MV-4-11 (cell line): ENCODE results near the gene NPLOC4.

Experiments used
- DNase-seq: peaks from one replicate; lab custom pipeline; 2025; lab: John Stamatoyannopoulos, UW

Gene NPLOC4

DNA sequence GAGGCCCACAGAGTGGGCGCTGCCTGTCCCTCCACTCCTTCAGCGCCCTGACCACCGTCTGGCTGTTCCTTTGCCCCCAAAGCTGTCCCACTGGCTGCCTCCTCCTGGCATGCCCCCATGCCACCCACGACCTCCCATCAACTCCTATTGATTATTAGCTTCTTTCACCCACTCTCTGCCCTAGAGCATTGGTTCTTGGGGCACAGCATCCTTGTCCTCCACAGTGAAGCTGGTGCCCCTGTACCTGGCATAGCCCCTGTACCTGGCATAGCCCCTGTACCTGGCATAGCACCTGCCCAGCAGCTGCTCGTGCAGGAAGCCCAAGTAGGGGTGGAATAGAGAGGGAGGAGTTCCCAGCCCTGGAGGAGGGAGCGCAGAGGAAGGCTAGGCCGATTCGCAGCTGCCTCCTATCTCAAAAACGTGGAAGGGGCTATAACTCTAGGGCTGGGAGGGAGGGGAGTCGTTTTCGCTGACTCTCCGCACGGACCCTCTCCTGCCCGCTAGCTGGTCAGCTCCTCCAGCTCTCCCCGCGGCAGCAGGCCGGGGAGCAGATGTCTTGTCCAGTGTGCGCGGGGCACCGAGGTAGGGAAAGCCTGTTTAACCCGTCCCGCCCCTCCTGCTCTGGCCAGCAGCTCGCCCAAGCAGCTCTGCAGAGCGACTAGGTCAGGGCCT, 118.7 kb downstream of the NPLOC4 start:
- DNase-seq = no peak

GRCh38 chr17:81517339-81518112, 119.4 kb downstream of the NPLOC4 start:
- DNase-seq = peak; percentile 81

- no peak for DNase-seq
Measured at GRCh38 chr17:81517009-81517338, 119.9 kb downstream of the NPLOC4 start.

GRCh38 chr17:81516439-81516838, 120.5 kb downstream of the NPLOC4 start:
- no peak for DNase-seq

DNA sequence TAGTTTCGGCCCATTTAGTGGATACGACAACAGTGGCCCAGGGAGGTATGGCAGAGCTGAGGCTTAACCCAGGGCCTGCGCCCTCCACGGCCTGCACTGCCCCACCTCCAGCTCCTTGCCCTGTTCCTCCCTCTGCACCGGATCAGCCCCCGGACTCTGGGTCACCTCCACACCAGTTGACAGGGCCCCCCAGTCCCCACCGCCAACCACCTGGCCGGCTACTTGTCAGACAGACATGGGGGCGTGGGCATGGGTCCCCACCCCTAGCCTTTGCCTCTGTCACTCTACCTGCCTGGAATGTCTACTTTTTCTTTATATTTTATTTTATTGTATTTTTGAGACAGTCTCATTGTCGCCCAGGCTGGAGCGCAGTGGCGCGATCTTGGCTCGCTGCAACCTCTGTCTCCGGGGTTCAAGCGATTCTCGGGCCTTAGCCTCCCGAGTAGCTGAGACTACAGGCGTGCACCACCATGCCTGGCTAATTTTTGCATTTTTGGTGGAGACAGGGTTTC, 121.3 kb downstream of the NPLOC4 start:
- no peak for DNase-seq

DNA sequence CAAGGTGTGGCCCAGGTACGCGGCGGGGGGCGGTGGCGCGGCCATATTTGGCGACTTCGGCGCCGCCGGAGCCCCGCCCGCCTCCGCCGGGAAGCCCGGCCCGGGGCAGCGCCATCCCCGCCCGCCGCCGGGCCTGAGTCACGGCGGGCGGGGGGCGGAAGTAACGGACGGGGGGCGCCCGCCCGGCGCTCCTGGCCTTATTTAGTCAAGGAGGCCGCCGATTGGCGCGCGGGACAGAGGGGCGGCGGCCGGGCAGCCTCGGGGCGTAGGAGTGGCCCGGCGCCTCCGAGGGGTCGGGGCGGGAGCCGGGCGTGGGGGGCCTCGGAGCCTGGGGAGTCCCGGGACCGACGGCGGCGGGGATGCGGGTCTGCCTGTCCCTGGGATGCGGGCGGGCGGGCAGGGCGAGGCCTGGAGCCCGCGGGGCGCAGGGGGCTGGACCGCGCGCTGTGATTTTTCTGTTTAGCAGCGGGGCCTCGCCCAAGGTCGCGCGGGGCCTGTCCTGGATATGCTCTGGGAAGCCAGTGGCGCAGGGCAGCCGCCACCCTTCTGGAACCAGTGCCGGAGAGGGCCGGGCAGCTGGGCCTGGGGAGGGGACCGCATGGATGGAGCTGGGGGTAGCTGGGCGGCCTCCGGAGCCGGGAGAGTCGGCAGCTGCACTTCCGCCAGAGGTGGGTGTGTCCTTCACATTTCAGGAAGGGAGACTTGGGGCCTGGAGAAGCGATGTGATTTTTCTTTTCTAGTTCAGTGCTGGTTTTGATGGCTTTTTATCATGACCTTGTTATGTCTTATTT, 122.0 kb downstream of the NPLOC4 start:
- peak; percentile 68 for DNase-seq

DNA sequence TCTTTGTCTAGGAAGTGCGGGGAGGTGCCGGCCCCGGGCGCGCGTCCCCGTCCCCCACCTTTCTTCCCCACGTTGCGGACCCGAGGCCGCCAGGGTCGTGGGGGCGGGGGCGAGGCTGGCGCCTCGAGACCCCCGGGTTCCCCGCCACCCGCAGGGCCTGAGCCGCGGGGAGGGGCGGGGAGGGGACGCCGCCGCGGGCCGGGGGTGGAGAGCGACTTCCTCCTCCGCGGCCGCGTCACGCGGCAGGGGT, 122.5 kb downstream of the NPLOC4 start:
- DNase-seq = no peak

DNA sequence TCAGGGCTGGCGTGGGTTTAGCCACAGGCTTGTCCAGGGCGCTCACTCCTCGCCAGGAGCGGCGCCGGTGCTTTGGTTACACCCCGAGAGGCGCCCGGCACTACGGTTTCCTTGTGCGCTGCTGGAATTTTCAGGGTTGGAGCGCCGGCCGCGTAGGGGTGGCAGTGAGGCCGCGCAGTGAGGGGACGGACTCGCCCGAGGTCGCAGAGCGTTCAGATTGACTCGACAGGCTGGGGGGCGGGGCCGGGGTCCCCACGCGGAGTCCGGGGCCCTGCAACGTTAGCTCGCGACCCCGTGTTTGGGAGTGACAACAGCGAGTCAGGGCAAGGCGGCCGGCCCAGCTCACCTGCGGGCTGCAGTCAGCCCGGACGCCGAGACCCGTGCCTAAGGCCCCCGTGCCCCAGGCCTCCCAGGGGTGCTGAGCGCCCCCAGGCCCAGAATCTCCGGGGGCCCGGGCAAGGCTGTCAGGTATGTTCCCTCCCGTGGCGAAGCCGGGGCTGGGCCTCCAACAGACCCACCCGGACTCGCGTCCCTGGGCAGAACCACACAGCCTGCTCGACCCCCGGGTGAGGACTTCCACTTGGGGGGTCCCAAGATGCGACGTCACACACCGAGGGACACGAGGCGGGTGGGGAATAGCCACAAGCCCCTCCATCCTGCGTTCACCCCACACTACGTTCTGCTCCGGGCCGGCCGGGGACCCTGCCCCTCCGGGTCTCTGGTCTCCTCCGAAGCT, 123.0 kb downstream of the NPLOC4 start:
- peak; percentile 35 for DNase-seq

DNA sequence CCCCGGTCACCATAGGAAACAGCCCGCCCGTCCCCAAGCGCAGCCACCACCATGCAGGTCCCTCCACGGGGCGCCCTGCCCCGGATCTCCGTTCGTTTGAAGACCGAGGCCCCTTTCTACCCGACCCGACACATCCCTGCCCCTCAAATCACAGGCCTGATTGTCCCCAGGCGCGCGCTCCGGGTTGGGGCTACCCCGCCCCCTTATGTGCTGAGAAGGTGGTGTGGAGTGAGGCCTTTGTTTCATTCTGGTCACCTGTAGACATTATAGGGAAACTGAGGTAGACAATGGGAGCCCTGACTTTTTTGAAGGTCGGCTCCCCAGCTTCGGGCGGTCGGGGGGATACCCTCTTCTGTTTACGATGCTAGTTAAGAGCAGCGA, 123.5 kb downstream of the NPLOC4 start:
- DNase-seq = no peak

- peak; percentile 86 for DNase-seq
Measured at GRCh38 chr17:81512562-81513371, 124.1 kb downstream of the NPLOC4 start, which contains the start of gene ACTG1. ACTG1 (minus strand) TSS chr17:81512799; CDS start chr17:81512354, 445 bp downstream.

DNA sequence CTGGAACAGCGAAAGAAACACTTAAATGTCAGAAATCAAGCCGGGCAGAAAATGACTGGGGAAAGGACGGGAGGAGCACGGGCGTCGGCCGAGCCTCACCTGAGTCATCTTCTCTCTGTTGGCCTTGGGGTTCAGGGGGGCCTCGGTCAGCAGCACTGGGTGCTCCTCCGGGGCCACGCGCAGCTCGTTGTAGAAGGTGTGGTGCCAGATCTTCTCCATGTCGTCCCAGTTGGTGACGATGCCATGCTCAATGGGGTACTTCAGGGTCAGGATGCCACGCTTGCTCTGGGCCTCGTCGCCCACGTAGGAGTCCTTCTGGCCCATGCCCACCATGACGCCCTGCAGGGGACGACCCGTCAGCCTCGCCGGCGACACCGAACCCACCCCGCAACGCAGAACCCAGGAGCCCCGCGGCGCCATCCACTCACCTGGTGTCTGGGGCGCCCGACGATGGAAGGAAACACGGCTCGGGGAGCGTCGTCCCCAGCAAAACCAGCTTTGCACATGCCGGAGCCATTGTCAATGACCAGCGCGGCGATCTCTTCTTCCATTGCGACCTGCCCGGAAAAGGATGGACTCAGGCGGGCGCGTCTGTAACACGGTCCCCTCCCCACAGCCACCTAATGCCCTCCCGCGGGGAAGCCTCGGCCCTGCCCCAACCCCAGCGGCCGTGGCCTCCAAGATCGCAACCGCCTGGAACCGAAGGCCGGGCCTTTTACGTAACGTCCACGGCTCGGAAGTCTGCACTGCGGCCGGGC, 124.9 kb downstream of the NPLOC4 start:
- no peak for DNase-seq

DNA sequence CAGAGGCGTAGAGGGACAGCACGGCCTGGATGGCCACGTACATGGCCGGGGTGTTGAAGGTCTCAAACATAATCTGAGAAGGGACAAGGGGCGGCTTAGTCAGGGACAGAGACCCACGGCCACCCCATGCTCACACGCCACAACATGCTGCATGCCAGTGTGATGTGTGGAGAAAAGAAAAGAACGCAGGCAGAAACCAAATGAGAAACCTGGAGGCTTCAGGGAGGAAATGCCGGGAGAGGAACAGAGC, 125.4 kb downstream of the NPLOC4 start:
- DNase-seq = no peak

DNA sequence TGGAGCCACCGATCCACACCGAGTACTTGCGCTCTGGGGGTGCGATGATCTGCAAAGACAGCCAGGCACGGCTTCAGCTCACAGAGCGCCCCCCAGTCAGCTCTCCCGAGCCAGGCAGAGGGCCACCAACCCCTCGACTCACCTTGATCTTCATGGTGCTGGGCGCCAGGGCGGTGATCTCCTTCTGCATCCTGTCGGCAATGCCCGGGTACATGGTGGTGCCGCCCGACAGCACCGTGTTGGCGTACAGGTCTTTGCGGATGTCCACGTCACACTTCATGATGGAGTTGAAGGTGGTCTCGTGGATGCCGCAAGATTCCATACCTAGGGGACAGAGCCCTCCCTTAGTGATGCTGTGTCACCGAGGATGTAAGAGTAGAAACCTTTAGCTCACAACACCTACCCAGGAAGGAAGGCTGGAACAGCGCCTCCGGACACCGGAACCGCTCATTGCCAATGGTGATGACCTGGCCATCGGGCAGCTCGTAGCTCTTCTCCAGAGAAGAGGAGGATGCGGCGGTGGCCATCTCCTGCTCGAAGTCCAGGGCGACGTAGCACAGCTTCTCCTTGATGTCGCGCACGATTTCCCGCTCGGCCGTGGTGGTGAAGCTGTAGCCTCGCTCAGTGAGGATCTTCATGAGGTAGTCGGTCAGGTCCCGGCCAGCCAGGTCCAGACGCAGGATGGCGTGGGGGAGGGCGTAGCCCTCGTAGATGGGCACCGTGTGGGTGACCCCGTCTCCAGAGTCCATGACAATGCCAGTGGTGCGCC, 125.9 kb downstream of the NPLOC4 start:
- DNase-seq = no peak

DNA sequence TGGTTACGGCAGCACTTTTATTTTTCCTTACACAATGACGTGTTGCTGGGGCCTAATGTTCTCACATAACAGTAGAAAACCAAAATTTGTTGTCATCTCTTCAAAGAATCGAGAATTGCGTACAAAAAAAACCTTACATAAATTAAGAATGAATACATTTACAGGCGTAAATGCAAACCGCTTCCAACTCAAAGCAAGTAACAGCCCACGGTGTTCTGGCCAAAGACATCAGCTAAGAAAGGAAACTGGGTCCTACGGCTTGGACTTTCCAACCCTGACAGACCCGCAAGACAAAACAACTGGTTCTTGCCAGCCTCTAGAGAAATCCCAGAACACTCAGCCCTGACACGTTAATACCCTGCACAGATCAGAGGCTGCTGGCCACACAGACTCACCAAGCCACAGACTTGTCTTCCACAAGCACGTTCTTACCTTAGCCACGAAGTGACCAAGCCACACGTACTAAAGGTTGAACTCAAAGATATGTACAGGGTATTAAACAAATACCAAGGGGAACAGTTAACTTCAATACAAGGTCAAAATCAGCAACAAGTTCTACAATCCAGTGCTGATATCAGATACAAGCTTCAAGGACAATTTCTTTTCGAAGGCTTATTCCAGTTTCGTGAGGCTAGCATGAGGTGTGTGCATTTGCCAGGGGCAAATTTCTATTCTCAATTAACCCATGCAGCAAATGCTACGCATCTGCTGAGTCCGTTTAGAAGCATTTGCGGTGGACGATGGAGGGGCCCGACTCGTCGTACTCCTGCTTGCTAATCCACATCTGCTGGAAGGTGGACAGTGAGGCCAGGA, 126.7 kb downstream of the NPLOC4 start:
- DNase-seq = no peak

GRCh38 chr17:81509207-81509971, 127.5 kb downstream of the NPLOC4 start:
- DNase-seq = peak; percentile 57

DNA sequence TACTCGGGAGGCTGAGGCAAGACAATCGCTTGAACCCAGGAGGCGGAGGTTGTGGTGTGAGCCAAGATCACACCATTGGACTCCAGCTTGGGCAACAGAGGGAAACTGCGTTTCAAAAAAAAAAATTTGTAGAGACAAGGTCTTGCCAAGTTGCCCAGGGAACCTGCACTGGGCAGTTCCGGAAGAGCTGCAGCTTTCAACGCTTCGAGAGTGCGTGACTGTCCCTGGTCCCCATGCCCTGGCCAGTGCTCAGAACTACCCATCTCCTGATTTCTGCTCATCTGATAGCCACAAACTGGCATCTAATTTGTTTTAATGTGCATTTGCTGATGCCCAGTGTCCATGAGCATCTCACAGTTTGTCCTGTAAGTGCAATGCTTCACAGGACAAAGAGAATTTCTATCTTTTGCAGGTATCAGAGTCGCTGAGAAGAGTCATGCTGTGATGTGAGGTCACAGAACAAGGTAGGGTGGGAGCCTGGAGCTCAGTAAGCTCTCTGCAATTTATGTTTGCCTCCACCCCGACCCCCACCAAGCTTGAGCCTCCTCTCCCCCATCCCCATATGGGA, 128.2 kb downstream of the NPLOC4 start:
- DNase-seq = peak; percentile 46
